Neural crest cell (in vitro differentiated cells): ENCODE results near the gene TCF4. TPM values are rescaled to one million over a fixed set of nuclear protein-coding genes. Genes with fewer than 3 reads are reported as not detected.

Experiments used
- DNase-seq: peaks from one replicate; pipeline ENCODE4 v3.0.0; 2021; ENCODE audit warnings: low read depth, mixed read lengths, low spot score
- H3K27ac Mint-ChIP-seq: one replicate; pipeline ENCODE4 v1.8.0; 2021; ENCODE audit warnings: mild to moderate bottlenecking, mixed read lengths; ENCODE audit not compliant: unreplicated experiment
- H3K27me3 Mint-ChIP-seq: 2 replicates; pipeline ENCODE4 v1.8.0; 2021; ENCODE audit warnings: low read depth, mild to moderate bottlenecking, mixed read lengths
- H3K36me3 Mint-ChIP-seq: 2 replicates; pipeline ENCODE4 v1.8.0; 2021; ENCODE audit warnings: low read depth, mild to moderate bottlenecking, mixed read lengths
- H3K4me1 Mint-ChIP-seq: 2 replicates; pipeline ENCODE4 v1.8.0; 2021; ENCODE audit warnings: mixed read lengths
- H3K4me3 Mint-ChIP-seq: one replicate; pipeline ENCODE4 v1.8.0; 2021; ENCODE audit warnings: mild to moderate bottlenecking, mixed read lengths
- H3K9me3 Mint-ChIP-seq: 2 replicates; pipeline ENCODE4 v1.8.0; 2021; ENCODE audit warnings: mixed read lengths
- CTCF ChIP-seq: fragments of 200-600 bp; sonication (generic); conservative IDR thresholded peaks from 2 replicates; pipeline ENCODE4 v1.5.0; 2021; ENCODE audit warnings: antibody characterized with exemption, mild to moderate bottlenecking
- total RNA-seq: library from RNA; stranded (reverse); gene quantifications from 2 replicates; pipeline ENCODE4 v1.2.1, GENCODE V29; 2021

The TCF4 gene
- total RNA-seq, 1 donor from 2014 or later = 89.9 TPM

- no peaks in the 10 kb centered on the region for H3K9me3 Mint-ChIP-seq
- H3K4me1 Mint-ChIP-seq = peaks cover 50% of the 10 kb centered on the region
- H3K27ac Mint-ChIP-seq = no peak overlapping the region
- DNase-seq = no peak
- no peaks in the 10 kb centered on the region for H3K36me3 Mint-ChIP-seq
- no peak overlapping the region for H3K4me3 Mint-ChIP-seq
- peaks cover 2% of the 10 kb centered on the region for H3K27me3 Mint-ChIP-seq
- no peak for TF ChIP-seq CTCF
These were observed 166.7 kb downstream of the TCF4 start for GRCh38 chr18:55421308-55421614.

GRCh38 chr18:55420665-55421307, 167.2 kb downstream of the TCF4 start:
- Mint-ChIP-seq H3K4me1 (peaks cover 50% of the 10 kb centered on the region), H3K27me3 (peaks cover 2% of the 10 kb centered on the region), H3K27ac (peak overlapping the region; percentile 36), H3K36me3 (no peaks in the 10 kb centered on the region), H3K4me3 (peak overlapping the region; percentile 24), H3K9me3 (no peaks in the 10 kb centered on the region)
- DNase-seq = no peak
- no peak for TF ChIP-seq CTCF

- peak overlapping the region; percentile 36 for H3K27ac Mint-ChIP-seq
- peaks cover 54% of the 10 kb centered on the region for H3K4me1 Mint-ChIP-seq
- H3K27me3 Mint-ChIP-seq = peaks cover 2% of the 10 kb centered on the region
- H3K4me3 Mint-ChIP-seq = peak overlapping the region; percentile 36
- no peaks in the 10 kb centered on the region for H3K9me3 Mint-ChIP-seq
- no peak for DNase-seq
- H3K36me3 Mint-ChIP-seq = no peaks in the 10 kb centered on the region
- TF ChIP-seq CTCF = no peak
These were observed 167.9 kb downstream of the TCF4 start for GRCh38 chr18:55419947-55420664.

- no peaks in the 10 kb centered on the region for H3K36me3 Mint-ChIP-seq
- DNase-seq = no peak
- H3K27ac Mint-ChIP-seq = no peak overlapping the region
- H3K4me1 Mint-ChIP-seq = peaks cover 55% of the 10 kb centered on the region
- no peak for TF ChIP-seq CTCF
- no peak overlapping the region for H3K4me3 Mint-ChIP-seq
- H3K9me3 Mint-ChIP-seq = no peaks in the 10 kb centered on the region
- H3K27me3 Mint-ChIP-seq = peaks cover 2% of the 10 kb centered on the region
These were observed 168.7 kb downstream of the TCF4 start for GRCh38 chr18:55419132-55419946.

GRCh38 chr18:55418439-55418838, 169.6 kb downstream of the TCF4 start:
- Mint-ChIP-seq H3K4me3 (no peak overlapping the region), H3K4me1 (peaks cover 47% of the 10 kb centered on the region), H3K27ac (no peak overlapping the region), H3K9me3 (no peaks in the 10 kb centered on the region), H3K36me3 (no peaks in the 10 kb centered on the region), H3K27me3 (peaks cover 2% of the 10 kb centered on the region)
- TF ChIP-seq CTCF = no peak
- DNase-seq = no peak
